HUES48 (cell line): ENCODE measurements around the gene SKI.

Source experiments
- H3K27ac ChIP-seq: one replicate; pipeline ENCODE4 v1.7.0; 2013; ENCODE audit warnings: low read depth, low read length, inconsistent platforms
- H3K27me3 ChIP-seq: 2 replicates; pipeline ENCODE4 v1.6.1; 2013; ENCODE audit warnings: mild to moderate bottlenecking, low read length; ENCODE audit not compliant: control insufficient read depth, insufficient read depth
- H3K36me3 ChIP-seq: 2 replicates; pipeline ENCODE4 v1.6.1; 2013; ENCODE audit warnings: low read length; ENCODE audit not compliant: control insufficient read depth, insufficient read depth
- H3K4me1 ChIP-seq: 2 replicates; pipeline ENCODE4 v1.6.1; 2013; ENCODE audit warnings: mild to moderate bottlenecking, low read length; ENCODE audit not compliant: control insufficient read depth, insufficient read depth
- H3K4me3 ChIP-seq: 2 replicates; pipeline ENCODE4 v1.5.1; 2013; ENCODE audit warnings: mild to moderate bottlenecking, low read depth, low read length
- H3K9ac ChIP-seq: 2 replicates; pipeline ENCODE4 v1.6.1; 2013; ENCODE audit warnings: mild to moderate bottlenecking, low read depth, low read length, moderate library complexity
- H3K9me3 ChIP-seq: 2 replicates; pipeline ENCODE4 v1.6.1; 2013; ENCODE audit warnings: low read length; ENCODE audit not compliant: control insufficient read depth, insufficient read depth

SKI gene

DNA sequence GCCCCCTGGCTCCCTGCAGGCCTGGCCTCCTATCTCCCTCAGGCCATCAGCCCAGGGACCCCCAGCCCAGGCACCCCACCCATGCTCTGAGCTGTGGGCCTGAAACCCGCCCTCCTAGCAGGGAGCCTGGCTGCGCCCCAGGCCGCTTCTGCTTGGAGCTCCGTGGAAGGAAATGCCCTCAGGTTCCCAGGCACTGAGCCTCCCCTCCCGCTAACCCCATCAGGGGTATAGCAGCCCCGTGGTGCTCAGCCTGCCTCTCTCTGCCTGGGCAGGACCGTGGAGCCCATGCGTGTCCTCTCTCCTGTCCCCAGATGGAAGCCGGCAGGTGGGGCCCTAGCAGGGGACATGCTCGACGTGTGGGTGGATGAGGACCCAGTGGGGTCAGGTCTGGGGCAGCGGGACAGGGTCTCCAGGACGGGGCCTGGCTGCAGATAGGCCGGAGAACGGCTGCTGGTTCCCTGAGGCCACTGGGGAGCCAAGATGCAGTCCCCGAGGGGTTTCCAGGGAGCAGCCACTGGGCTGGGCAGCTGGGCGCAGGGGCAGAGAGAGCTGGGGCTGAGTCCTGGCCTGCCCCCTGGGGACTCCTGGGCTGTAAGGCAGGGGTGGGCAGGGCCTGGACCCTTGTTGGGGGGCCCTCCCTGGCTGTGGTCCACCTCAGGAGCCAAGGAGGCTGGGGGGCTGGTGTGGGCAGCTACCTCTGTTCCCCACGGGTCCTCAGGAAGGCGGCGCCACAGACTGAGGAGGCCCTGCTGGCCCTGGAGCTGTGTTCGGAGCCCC lies 87.7 kb downstream of the SKI start:
- H3K36me3 ChIP-seq, result no peaks in the 10 kb centered on the region

DNA sequence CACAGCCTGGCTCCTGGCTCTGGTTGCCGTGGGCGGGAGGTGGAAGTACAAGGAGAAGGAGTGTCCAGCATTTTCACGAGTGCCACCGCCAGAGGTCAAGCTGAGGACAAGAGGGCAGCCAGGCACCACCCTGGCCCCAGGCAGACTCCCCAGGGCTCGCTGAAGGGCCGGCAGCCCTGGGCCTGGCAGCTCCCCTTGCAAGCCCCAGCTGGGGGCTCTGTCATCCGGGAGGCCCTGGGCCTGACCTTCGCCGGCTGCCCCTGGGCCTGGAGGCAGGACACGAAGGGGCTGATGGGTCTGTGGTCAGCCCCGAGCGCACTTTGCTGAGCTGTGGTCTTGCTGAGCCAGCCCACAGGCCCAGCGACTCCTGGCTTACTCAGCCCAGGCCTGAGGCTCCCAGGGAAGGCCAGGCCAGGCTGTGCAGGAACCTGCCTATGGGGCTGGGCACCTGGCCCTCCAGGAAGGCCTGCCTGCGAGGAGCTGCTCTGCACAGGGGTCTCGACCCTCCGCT lies 88.4 kb downstream of the SKI start:
- Histone ChIP-seq H3K4me3 (no peak overlapping the region), H3K9me3 (no peaks in the 10 kb centered on the region), H3K9ac (no peak overlapping the region), H3K27me3 (no peaks in the 10 kb centered on the region), H3K4me1 (peaks cover 17% of the 10 kb centered on the region), H3K27ac (no peak overlapping the region), H3K36me3 (no peaks in the 10 kb centered on the region)

More for the DNA sequence above, 87.7 kb downstream of the SKI start:
- Histone ChIP-seq H3K4me3 (0 out of 2 replicates have a peak overlapping the region, but pooled peaks have one; percentile 30), H3K27ac (peak overlapping the region; percentile 66), H3K27me3 (no peaks in the 10 kb centered on the region), H3K9me3 (no peaks in the 10 kb centered on the region), H3K9ac (0 out of 2 replicates have a peak overlapping the region, but pooled peaks have one; percentile 20), H3K4me1 (peaks cover 23% of the 10 kb centered on the region)

DNA sequence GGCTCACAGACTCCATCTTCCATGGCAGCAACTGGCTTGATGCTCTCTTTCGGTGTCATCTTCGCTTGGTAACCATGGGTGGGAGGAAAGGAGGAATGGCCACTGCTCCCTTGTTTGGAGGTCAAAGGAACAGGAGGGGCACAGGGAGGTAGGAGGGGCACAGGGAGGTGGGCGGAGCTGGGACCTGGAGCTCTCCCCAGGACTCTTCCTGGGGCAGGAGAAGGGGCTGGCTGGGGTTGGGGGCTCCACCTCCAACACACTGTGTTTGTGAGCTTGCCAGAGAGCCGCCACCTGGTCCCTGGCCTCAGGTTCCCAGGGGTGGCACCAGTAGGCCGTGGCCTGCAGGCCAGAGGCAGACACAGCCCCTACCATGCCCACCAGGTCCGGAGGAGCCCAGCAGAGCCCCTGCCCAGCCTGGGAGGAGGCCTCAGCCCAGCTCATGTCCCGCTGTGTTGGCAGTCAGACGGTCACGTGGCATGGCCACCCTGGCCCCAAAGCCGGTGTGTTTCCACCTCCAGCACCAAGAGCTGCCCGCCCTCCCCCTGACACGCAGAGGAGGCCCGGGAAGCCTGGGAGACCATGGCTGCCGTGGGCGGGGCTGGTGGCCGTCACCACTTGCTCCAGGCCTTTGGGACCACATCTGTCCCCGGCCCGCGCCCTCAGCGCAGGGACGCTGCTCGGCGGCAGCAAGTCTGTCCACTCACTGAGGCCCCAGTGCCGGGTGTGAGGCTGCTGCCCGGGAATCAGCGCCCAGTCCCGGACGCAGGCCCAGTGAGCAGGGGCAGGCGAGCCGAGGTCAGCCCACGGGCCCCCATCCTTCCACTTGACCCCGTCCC lies 89.3 kb downstream of the SKI start:
- Histone ChIP-seq H3K4me1 (peaks cover 19% of the 10 kb centered on the region; the same call in 1 of the 2 replicates), H3K4me3 (no peak overlapping the region), H3K9me3 (no peaks in the 10 kb centered on the region), H3K27me3 (no peaks in the 10 kb centered on the region), H3K27ac (no peak overlapping the region), H3K9ac (no peak overlapping the region), H3K36me3 (no peaks in the 10 kb centered on the region)

DNA sequence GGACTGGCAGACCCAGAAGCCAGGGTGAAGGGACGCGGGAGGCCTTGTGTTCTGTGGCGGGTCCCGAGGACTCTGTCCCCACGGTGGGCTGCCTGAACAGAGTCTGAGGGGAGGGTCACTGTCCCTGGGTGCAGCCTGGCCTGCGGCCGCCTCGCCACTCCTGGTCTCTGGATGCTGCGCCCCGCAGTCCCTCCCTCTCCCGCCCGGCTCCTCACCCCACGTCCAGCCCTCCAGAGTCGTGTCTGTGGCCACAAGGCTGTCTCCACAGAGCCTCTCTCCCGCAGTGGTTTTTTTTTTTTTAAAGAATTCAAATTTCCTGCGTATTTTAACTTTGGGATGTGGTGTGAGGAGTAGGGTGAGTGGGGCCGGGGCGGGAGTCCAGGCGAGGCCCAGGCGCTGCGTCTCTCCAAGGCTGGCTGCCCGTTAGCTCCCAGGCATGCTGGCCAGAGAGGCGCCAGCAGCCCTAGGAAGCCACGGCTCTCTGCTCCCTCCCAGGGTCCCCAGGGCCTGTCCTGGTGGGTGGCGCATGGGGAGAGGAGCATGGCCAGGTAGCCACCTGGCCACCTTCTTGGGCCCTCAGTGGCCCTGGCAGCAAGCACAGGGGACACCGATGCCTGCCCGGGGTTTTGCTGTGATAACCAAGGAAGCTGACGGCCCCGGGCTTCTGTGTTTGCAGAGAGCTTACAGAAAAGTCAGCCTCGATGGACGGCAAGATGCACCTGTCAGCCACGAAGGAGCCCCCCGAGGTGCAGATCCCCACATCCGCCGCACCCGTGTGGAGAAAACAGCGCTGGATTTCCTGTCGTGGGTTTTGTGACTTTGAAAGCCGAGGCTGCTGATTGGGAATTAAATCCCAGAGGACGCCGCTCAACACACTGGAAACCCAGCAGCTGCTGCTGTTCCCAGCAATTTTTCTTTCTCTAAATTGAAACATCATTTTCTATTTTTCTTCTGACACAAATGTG lies 90.5 kb downstream of the SKI start:
- Histone ChIP-seq H3K4me1 (peaks cover 21% of the 10 kb centered on the region; the same call in 1 of the 2 replicates), H3K9ac (no peak overlapping the region), H3K27me3 (no peaks in the 10 kb centered on the region)

DNA sequence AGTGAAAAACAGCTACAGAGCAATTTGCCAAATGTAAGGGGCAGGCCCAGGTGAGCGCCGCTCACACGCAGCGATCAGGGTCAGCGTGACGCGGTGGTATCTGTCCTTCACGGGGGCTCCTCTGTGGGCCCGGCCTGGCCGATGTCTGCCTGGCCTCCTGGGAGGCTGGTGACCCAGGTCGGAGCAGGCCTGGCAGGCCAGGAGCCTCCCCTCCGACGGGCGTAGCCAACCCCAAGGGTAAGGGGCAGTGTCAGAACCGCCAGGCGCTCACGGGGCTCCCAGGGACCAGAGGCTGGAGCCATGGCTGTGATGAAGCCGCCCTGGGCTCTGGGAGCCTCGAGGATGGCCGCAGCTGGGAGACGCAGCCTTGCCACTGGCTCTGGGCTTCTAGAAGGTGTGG lies 91.2 kb downstream of the SKI start:
- Histone ChIP-seq H3K27ac (no peak overlapping the region), H3K9me3 (no peaks in the 10 kb centered on the region), H3K4me3 (no peak overlapping the region), H3K36me3 (no peaks in the 10 kb centered on the region), H3K27me3 (no peaks in the 10 kb centered on the region), H3K4me1 (peaks cover 21% of the 10 kb centered on the region; the same call in 1 of the 2 replicates), H3K9ac (no peak overlapping the region)

More for the DNA sequence above, 90.5 kb downstream of the SKI start:
- Histone ChIP-seq H3K4me3 (no peak overlapping the region), H3K36me3 (no peaks in the 10 kb centered on the region), H3K27ac (no peak overlapping the region), H3K9me3 (no peaks in the 10 kb centered on the region)

DNA sequence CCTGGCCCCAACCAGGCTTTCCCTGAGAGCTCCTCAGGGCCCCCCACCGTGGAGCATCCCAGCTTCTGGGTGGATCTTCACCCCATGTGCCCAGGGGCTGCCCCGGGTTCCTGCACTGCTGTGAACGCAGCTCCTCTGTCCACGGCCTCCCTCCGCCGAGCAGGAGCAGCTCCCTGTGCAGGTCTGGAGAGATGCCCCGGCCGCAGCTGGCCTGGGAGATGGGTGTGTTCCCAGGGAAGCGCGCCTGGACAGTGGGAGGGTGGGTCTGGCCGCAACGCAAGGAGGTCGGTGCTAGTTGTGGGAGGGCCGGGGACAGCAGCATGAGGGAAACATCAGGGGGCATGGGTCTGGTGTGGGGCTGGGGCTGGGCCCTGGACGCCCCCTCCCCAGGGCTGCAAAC lies 91.9 kb downstream of the SKI start:
- Histone ChIP-seq H3K27ac (no peak overlapping the region), H3K9me3 (no peaks in the 10 kb centered on the region), H3K9ac (no peak overlapping the region), H3K27me3 (no peaks in the 10 kb centered on the region), H3K4me3 (no peak overlapping the region), H3K36me3 (no peaks in the 10 kb centered on the region), H3K4me1 (peaks cover 21% of the 10 kb centered on the region; the same call in 1 of the 2 replicates)

DNA sequence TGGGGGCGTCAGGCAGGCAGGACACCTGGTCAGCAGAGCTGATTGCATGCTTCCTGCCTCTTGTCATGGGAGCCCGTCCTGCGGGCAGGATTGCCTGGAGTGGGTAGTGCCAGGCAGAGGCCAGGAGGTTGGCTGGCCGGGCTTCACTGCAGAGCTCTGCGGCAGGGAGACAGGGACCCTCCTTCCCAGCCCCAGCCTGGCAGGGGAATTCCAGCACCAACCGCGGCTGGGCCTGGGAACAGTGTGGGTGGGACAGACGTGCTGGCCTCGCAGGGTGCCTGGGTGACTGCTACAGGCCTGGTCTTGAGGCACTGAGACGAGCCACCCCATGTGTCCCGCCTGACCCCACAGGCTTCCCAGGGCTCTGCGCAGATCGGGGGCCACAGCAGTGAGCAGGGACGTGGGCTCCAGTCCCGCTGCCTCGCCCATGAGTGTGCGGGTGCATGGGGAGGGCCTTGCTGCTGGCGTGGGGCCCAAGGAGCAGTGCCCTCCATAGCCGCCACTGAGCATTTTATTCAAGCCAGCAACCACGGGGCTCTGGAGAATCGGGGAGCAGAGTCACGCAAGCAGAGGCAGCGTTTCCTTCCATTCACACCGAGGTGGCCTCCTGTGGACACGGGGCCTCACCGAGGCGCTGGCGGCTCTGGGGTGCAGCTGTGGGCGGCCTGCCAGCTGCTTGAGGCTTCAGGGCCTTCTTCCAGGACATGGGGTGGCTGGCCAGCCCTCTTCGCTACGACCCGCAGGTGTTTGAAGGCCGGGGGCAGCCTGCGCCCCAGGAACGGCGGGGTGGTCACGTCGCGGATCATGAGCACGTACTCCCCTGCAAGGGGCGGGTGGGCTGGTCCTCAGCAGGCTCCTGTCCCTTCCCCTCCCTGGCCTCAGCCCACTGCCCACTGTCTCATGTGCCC lies 92.9 kb downstream of the SKI start:
- Histone ChIP-seq H3K9me3 (no peaks in the 10 kb centered on the region), H3K9ac (no peak overlapping the region), H3K4me3 (no peak overlapping the region), H3K36me3 (no peaks in the 10 kb centered on the region), H3K27ac (no peak overlapping the region), H3K4me1 (peaks cover 14% of the 10 kb centered on the region; the same call in 1 of the 2 replicates), H3K27me3 (no peaks in the 10 kb centered on the region)

DNA sequence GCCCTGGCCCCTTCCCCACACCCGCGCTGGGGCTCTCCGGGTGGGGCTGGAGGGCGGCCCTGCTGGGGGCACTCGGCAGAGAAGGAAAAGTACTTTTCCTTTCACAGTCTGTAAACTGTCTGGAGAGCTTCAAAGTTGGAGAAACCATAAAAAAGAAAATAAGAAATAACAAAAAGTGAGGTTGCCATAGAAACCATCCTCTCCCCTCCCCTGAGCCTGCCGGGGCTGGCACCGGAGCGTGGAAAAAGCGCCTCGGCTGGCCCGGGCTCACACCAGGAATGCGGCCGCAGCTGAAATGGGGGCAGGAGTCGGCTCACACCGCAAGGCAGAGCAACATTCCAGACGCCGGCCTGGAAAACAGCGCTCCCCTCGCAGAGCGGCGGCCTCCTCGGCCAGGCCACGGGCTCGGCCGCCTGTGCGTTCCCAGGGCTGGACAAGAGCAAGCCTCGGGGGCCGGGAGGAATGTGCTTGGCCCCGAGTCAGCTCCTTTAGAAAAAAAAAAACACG lies 94.0 kb downstream of the SKI start:
- H3K9me3 ChIP-seq, result no peaks in the 10 kb centered on the region
- H3K27ac ChIP-seq, result peak overlapping the region; percentile 28
- no peaks in the 10 kb centered on the region for H3K27me3 ChIP-seq
- H3K9ac ChIP-seq, result peak overlapping the region; percentile 12; the same call in 1 of the 2 replicates
- peaks cover 12% of the 10 kb centered on the region; the same call in 1 of the 2 replicates for H3K4me1 ChIP-seq
- no peaks in the 10 kb centered on the region for H3K36me3 ChIP-seq
- no peak overlapping the region for H3K4me3 ChIP-seq

DNA sequence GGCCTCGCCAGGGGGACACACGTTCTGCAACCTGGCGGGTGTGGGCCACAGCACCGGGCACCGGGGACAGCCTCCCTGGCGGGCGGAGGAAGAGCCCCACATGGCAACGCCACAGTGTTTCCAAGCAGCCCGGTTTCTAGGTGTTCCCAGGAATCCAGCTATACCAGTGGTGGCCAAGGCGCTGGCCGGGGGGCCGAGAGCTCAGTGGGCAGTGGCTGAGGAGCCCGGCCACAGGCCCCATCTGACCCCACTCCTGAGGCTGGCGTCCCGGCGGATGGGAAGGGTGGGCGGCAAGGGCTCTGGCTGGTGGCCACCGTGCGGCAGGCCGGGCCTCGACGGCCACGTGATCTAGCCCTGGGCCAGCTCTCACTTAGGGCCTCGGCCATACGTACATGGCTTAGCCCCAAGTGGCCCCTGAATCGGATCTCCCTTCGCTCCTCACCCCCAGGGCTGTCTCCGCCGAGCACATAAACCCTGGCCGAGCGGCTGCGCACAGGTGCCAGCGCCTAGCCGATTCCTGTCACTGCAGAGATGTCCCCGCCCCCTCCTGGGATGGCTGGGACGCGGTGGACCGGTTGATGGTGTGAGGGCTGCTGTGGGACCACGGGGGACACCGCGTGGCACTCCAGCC lies 94.6 kb downstream of the SKI start:
- Histone ChIP-seq H3K9me3 (no peaks in the 10 kb centered on the region), H3K4me3 (no peak overlapping the region), H3K9ac (peak overlapping the region; percentile 12; the same call in 1 of the 2 replicates)

More for the DNA sequence above, 94.6 kb downstream of the SKI start:
- Histone ChIP-seq H3K4me1 (peaks cover 11% of the 10 kb centered on the region; the same call in 1 of the 2 replicates), H3K36me3 (no peaks in the 10 kb centered on the region), H3K27me3 (no peaks in the 10 kb centered on the region), H3K27ac (peak overlapping the region; percentile 28)
